OCI-LY1 (cell line): ENCODE data around the gene SPZ1.

Experiments used
- EZH2 ChIP-seq: fragments of 200-600 bp; sonication (generic), shearing (Covaris generic); IDR thresholded peaks from 2 replicates; pipeline ENCODE4 v1.8.0; 2017; ENCODE audit warnings: borderline replicate concordance, mixed run types, mild to moderate bottlenecking, antibody characterized with exemption, low read length, moderate library complexity, mixed read lengths
- TF ChIP-seq, protein P1 (sequence below): fragments of 200-600 bp; sonication (generic), shearing (Covaris generic); IDR thresholded peaks from 2 replicates; pipeline ENCODE4 v1.5.1; 2017; ENCODE audit warnings: mild to moderate bottlenecking, antibody characterized with exemption, low read length, moderate library complexity, mixed read lengths

DNA sequence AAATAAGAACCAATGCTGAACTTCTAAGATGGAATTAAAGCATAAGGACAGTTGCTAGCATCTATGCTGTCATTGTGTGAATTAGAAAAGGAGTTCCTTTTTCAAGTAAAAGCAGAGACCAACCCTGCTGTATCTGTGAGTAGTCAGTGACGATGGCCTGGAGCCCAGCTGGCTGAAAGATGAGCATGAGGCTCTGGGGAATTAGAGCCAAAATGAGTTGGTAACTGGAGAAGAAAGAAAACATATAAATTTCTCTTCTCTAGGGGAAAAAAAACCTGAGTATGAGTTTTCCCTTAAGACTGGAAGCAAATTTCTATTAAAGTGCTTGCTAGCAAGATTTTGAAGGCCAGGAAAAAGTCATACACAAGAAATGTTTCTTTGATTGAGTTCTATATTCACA lies 1.6 kb upstream of the SPZ1 start:
- TF ChIP-seq, protein P1, sequence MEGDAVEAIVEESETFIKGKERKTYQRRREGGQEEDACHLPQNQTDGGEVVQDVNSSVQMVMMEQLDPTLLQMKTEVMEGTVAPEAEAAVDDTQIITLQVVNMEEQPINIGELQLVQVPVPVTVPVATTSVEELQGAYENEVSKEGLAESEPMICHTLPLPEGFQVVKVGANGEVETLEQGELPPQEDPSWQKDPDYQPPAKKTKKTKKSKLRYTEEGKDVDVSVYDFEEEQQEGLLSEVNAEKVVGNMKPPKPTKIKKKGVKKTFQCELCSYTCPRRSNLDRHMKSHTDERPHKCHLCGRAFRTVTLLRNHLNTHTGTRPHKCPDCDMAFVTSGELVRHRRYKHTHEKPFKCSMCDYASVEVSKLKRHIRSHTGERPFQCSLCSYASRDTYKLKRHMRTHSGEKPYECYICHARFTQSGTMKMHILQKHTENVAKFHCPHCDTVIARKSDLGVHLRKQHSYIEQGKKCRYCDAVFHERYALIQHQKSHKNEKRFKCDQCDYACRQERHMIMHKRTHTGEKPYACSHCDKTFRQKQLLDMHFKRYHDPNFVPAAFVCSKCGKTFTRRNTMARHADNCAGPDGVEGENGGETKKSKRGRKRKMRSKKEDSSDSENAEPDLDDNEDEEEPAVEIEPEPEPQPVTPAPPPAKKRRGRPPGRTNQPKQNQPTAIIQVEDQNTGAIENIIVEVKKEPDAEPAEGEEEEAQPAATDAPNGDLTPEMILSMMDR = no peak
- no peak for TF ChIP-seq EZH2
